Adipocyte (in vitro differentiated cells): ENCODE measurements around the gene TMEM170B.

Source experiments
- DNase-seq: peaks from one replicate; pipeline ENCODE4 v3.0.0-alpha.2; 2015; ENCODE audit warnings: low read depth
- H3K27me3 ChIP-seq: replicated peaks from 2 replicates; pipeline ENCODE4 v1.7.0; 2013; ENCODE audit warnings: mild to moderate bottlenecking, low read length, moderate library complexity; ENCODE audit not compliant: control insufficient read depth, insufficient read depth
- H3K36me3 ChIP-seq: 2 replicates; pipeline ENCODE4 v1.7.0; 2013; ENCODE audit warnings: low read length, mild to moderate bottlenecking, moderate library complexity; ENCODE audit not compliant: control insufficient read depth, insufficient read depth, severe bottlenecking
- H3K4me1 ChIP-seq: 2 replicates; pipeline ENCODE4 v1.7.0; 2013; ENCODE audit warnings: mild to moderate bottlenecking, low read length, moderate library complexity; ENCODE audit not compliant: control insufficient read depth, insufficient read depth
- H3K4me3 ChIP-seq: 2 replicates; pipeline ENCODE4 v1.7.0; 2013; ENCODE audit warnings: mild to moderate bottlenecking, low read length, moderate library complexity
- H3K9ac ChIP-seq: 2 replicates; pipeline ENCODE4 v1.7.0; 2013; ENCODE audit warnings: mild to moderate bottlenecking, low read length, moderate library complexity
- H3K9me3 ChIP-seq: 2 replicates; pipeline ENCODE4 v1.7.0; 2013; ENCODE audit warnings: mild to moderate bottlenecking, low read length, moderate library complexity; ENCODE audit not compliant: control insufficient read depth

TMEM170B gene

GRCh38 chr6:11589261-11589660 lies 51.7 kb downstream of the TMEM170B start:
- DNase-seq: no peak
- H3K4me3 ChIP-seq: no peak overlapping the region
- no peak overlapping the region for H3K9ac ChIP-seq
- no peaks in the 10 kb centered on the region for H3K36me3 ChIP-seq
- no peaks in the 10 kb centered on the region for H3K27me3 ChIP-seq
- peaks cover 28% of the 10 kb centered on the region for H3K4me1 ChIP-seq
- no peaks in the 10 kb centered on the region for H3K9me3 ChIP-seq

- Histone ChIP-seq H3K27me3 (no peaks in the 10 kb centered on the region), H3K4me3 (no peak overlapping the region), H3K9ac (no peak overlapping the region), H3K9me3 (no peaks in the 10 kb centered on the region), H3K36me3 (no peaks in the 10 kb centered on the region), H3K4me1 (peaks cover 15% of the 10 kb centered on the region)
- DNase-seq: no peak
Observed at GRCh38 chr6:11592294-11592906, 54.9 kb downstream of the TMEM170B start.

- no peaks in the 10 kb centered on the region for H3K36me3 ChIP-seq
- H3K4me1 ChIP-seq: peaks cover 15% of the 10 kb centered on the region
- no peak overlapping the region for H3K9ac ChIP-seq
- no peaks in the 10 kb centered on the region for H3K9me3 ChIP-seq
- H3K27me3 ChIP-seq: no peaks in the 10 kb centered on the region
- DNase-seq: no peak
- no peak overlapping the region for H3K4me3 ChIP-seq
Observed at GRCh38 chr6:11593096-11593495, 55.5 kb downstream of the TMEM170B start.

GRCh38 chr6:11595903-11596302 lies 58.4 kb downstream of the TMEM170B start:
- DNase-seq: no peak
- no peaks in the 10 kb centered on the region for H3K36me3 ChIP-seq
- no peak overlapping the region for H3K4me3 ChIP-seq
- peaks cover 4% of the 10 kb centered on the region for H3K4me1 ChIP-seq
- no peaks in the 10 kb centered on the region for H3K27me3 ChIP-seq
- H3K9ac ChIP-seq: no peak overlapping the region
- H3K9me3 ChIP-seq: no peaks in the 10 kb centered on the region

- Histone ChIP-seq H3K9me3 (no peaks in the 10 kb centered on the region), H3K36me3 (no peaks in the 10 kb centered on the region), H3K4me3 (no peak overlapping the region), H3K27me3 (no peaks in the 10 kb centered on the region), H3K9ac (no peak overlapping the region), H3K4me1 (peaks cover 4% of the 10 kb centered on the region)
- no peak for DNase-seq
Observed at GRCh38 chr6:11596640-11597237, 59.2 kb downstream of the TMEM170B start.

- no peak for DNase-seq
- no peak overlapping the region for H3K9ac ChIP-seq
- H3K4me1 ChIP-seq: no peaks in the 10 kb centered on the region
- H3K4me3 ChIP-seq: no peak overlapping the region
- H3K36me3 ChIP-seq: no peaks in the 10 kb centered on the region
- H3K9me3 ChIP-seq: no peaks in the 10 kb centered on the region
- no peaks in the 10 kb centered on the region for H3K27me3 ChIP-seq
Observed at GRCh38 chr6:11598687-11599086, 61.1 kb downstream of the TMEM170B start.

GRCh38 chr6:11600251-11600650 lies 62.7 kb downstream of the TMEM170B start:
- Histone ChIP-seq H3K4me3 (no peak overlapping the region), H3K9me3 (no peaks in the 10 kb centered on the region), H3K4me1 (no peaks in the 10 kb centered on the region), H3K36me3 (no peaks in the 10 kb centered on the region), H3K27me3 (no peaks in the 10 kb centered on the region), H3K9ac (no peak overlapping the region)
- DNase-seq: no peak

- H3K9me3 ChIP-seq: no peaks in the 10 kb centered on the region
- no peaks in the 10 kb centered on the region for H3K36me3 ChIP-seq
- no peaks in the 10 kb centered on the region for H3K4me1 ChIP-seq
- no peak overlapping the region for H3K4me3 ChIP-seq
- DNase-seq: no peak
- no peaks in the 10 kb centered on the region for H3K27me3 ChIP-seq
- no peak overlapping the region for H3K9ac ChIP-seq
Observed at GRCh38 chr6:11601776-11602605, 64.4 kb downstream of the TMEM170B start.

- Histone ChIP-seq H3K9ac (no peak overlapping the region), H3K27me3 (no peaks in the 10 kb centered on the region)
Observed at GRCh38 chr6:11604215-11604614, 66.7 kb downstream of the TMEM170B start.

GRCh38 chr6:11604836-11605506 lies 67.4 kb downstream of the TMEM170B start:
- H3K4me3 ChIP-seq: no peak overlapping the region
- no peaks in the 10 kb centered on the region for H3K9me3 ChIP-seq
- no peaks in the 10 kb centered on the region for H3K36me3 ChIP-seq
- no peak for DNase-seq
- no peaks in the 10 kb centered on the region for H3K27me3 ChIP-seq
- H3K9ac ChIP-seq: no peak overlapping the region
- H3K4me1 ChIP-seq: no peaks in the 10 kb centered on the region

More at GRCh38 chr6:11604215-11604614, 66.7 kb downstream of the TMEM170B start:
- no peak for DNase-seq
- H3K9me3 ChIP-seq: no peaks in the 10 kb centered on the region
- no peaks in the 10 kb centered on the region for H3K36me3 ChIP-seq
- no peaks in the 10 kb centered on the region for H3K4me1 ChIP-seq
- no peak overlapping the region for H3K4me3 ChIP-seq

- H3K9me3 ChIP-seq: no peaks in the 10 kb centered on the region
- no peaks in the 10 kb centered on the region for H3K27me3 ChIP-seq
- no peaks in the 10 kb centered on the region for H3K36me3 ChIP-seq
- no peak for DNase-seq
- H3K4me1 ChIP-seq: no peaks in the 10 kb centered on the region
- no peak overlapping the region for H3K4me3 ChIP-seq
- no peak overlapping the region for H3K9ac ChIP-seq
Observed at GRCh38 chr6:11605507-11605905, 68.0 kb downstream of the TMEM170B start.
